HepG2 (cell line): ENCODE data around the gene ZNF680. TPM values are rescaled to one million over a fixed set of nuclear protein-coding genes. Genes with fewer than 3 reads are reported as not detected.

Experiments used
- AKAP8 ChIP-seq: sonication (generic); formaldehyde crosslinking; IDR thresholded peaks from 2 replicates; pipeline ENCODE4 v1.5.1; 2020; ENCODE audit warnings: mild to moderate bottlenecking, missing genetic modification reagents
- ASH2L ChIP-seq: fragments of 300-600, 200-600 bp; sonication (generic); IDR thresholded peaks from 2 replicates; pipeline ENCODE4 v1.7.0; 2017; ENCODE audit warnings: low read depth, mild to moderate bottlenecking, moderate library complexity, mixed read lengths, low read length; ENCODE audit not compliant: insufficient read length
- CCAR2 ChIP-seq: fragments of 200-400 bp; formaldehyde crosslinking; optimal IDR thresholded peaks from 2 replicates; pipeline ENCODE3; 2018; ENCODE audit warnings: low read depth, mild to moderate bottlenecking, low read length, moderate library complexity
- CENPX ChIP-seq: sonication (generic); formaldehyde crosslinking; IDR thresholded peaks from 2 replicates; pipeline ENCODE4 v1.9.0; 2021; ENCODE audit warnings: mild to moderate bottlenecking, missing genetic modification reagents, moderate library complexity
- DR1 ChIP-seq: sonication (generic); formaldehyde crosslinking; IDR thresholded peaks from 2 replicates; pipeline ENCODE4 v1.8.0; 2021; ENCODE audit warnings: mild to moderate bottlenecking, missing genetic modification reagents, inconsistent platforms
- FLYWCH1 ChIP-seq: sonication (generic); formaldehyde crosslinking; IDR thresholded peaks from 2 replicates; pipeline ENCODE4 v1.8.1; 2023; ENCODE audit warnings: mild to moderate bottlenecking, missing genetic modification reagents
- GATAD2A ChIP-seq: IDR thresholded peaks from 2 replicates; pipeline ENCODE4 v1.6.1; 2016
- ISL2 ChIP-seq: sonication (generic); formaldehyde crosslinking; IDR thresholded peaks from 2 replicates; pipeline ENCODE4 v1.5.0; 2020; ENCODE audit warnings: missing genetic modification reagents
- KAT7 ChIP-seq: IDR thresholded peaks from 2 replicates; pipeline ENCODE4 v1.6.1; 2018; ENCODE audit warnings: borderline replicate concordance, missing compliant biosample characterization
- KDM5B ChIP-seq: sonication (generic); formaldehyde crosslinking; IDR thresholded peaks from 2 replicates; pipeline ENCODE4 v1.4.0; 2020; ENCODE audit warnings: missing genetic modification reagents, mild to moderate bottlenecking, borderline replicate concordance
- MED13 ChIP-seq: sonication (generic); formaldehyde crosslinking; IDR thresholded peaks from 2 replicates; pipeline ENCODE4 v1.5.0; 2020; ENCODE audit warnings: missing genetic modification reagents
- NR2C2 ChIP-seq: sonication (generic); formaldehyde crosslinking; IDR thresholded peaks from 2 replicates; pipeline ENCODE4 v1.4.0; 2020; ENCODE audit warnings: missing genetic modification reagents, mild to moderate bottlenecking, moderate library complexity, borderline replicate concordance
- PAX8 ChIP-seq: sonication (generic); formaldehyde crosslinking; IDR thresholded peaks from 2 replicates; pipeline ENCODE4 v1.8.0; 2022; ENCODE audit warnings: mild to moderate bottlenecking, missing genetic modification reagents, borderline replicate concordance
- PITX1 ChIP-seq: sonication (generic); formaldehyde crosslinking; IDR thresholded peaks from 2 replicates; pipeline ENCODE4 v1.5.1; 2020; ENCODE audit warnings: mild to moderate bottlenecking, missing genetic modification reagents
- PTBP1 ChIP-seq: fragments of 200-400 bp; formaldehyde crosslinking; IDR thresholded peaks from 2 replicates; pipeline ENCODE4 v1.6.1; 2018; ENCODE audit warnings: low read length, low read depth; ENCODE audit not compliant: poor library complexity, severe bottlenecking
- SAFB2 ChIP-seq: sonication (generic); formaldehyde crosslinking; IDR thresholded peaks from 2 replicates; pipeline ENCODE4 v1.5.1; 2020; ENCODE audit warnings: missing genetic modification reagents, low read depth, mild to moderate bottlenecking, borderline replicate concordance
- TAF15 ChIP-seq: fragments of 200-400 bp; formaldehyde crosslinking; IDR thresholded peaks from one replicate; pipeline ENCODE4 v1.6.1; 2018; ENCODE audit warnings: mild to moderate bottlenecking, low read depth, low read length; ENCODE audit not compliant: poor library complexity, severe bottlenecking
- XRCC5 ChIP-seq: fragments of 200-400 bp; formaldehyde crosslinking; optimal IDR thresholded peaks from 2 replicates; pipeline ENCODE3; 2017; ENCODE audit warnings: mild to moderate bottlenecking, low read length
- ZNF460 ChIP-seq: sonication (generic); formaldehyde crosslinking; IDR thresholded peaks from 2 replicates; pipeline ENCODE4 v1.5.1; 2020; ENCODE audit warnings: missing genetic modification reagents, mild to moderate bottlenecking, borderline replicate concordance
- ZNF484 ChIP-seq: sonication (generic); formaldehyde crosslinking; IDR thresholded peaks from 2 replicates; pipeline ENCODE4 v1.5.1; 2020; ENCODE audit warnings: mild to moderate bottlenecking, low read depth, missing genetic modification reagents, borderline replicate concordance
- ZNF510 ChIP-seq: sonication (generic); formaldehyde crosslinking; IDR thresholded peaks from 2 replicates; pipeline ENCODE4 v1.4.0; 2020; ENCODE audit warnings: low read depth, mild to moderate bottlenecking, missing genetic modification reagents
- ZNF564 ChIP-seq: sonication (generic); formaldehyde crosslinking; IDR thresholded peaks from 2 replicates; pipeline ENCODE4 v1.8.1; 2023; ENCODE audit warnings: mild to moderate bottlenecking, missing genetic modification reagents
- ZNF619 ChIP-seq: sonication (generic); formaldehyde crosslinking; IDR thresholded peaks from 2 replicates; pipeline ENCODE4 v1.4.0; 2020; ENCODE audit warnings: mild to moderate bottlenecking, missing genetic modification reagents
- ZNF670 ChIP-seq: sonication (generic); formaldehyde crosslinking; IDR thresholded peaks from 2 replicates; pipeline ENCODE4 v1.8.0; 2022; ENCODE audit warnings: mild to moderate bottlenecking, missing genetic modification reagents, borderline replicate concordance
- polyA plus RNA-seq, 8 experiments: library from polyadenylated mRNA; depleted of rRNA in 3 of 8; stranded (reverse) in 7 of 8; unstranded in 1 of 8; fragments of >200 nt; fragmentation: Illumina TruSeq in 4 of 8; extraction: Trizol in 4 of 8; gene quantifications; 2 replicates each; pipeline versions ENCODE4 v1.2.1 to v1.2.3, GENCODE V29; 2011 to 2016; ENCODE audit warnings: low read depth in 4 of 8, missing spikeins in 1 of 8, mixed read lengths in 1 of 8; ENCODE audit not compliant: insufficient read depth in 1 of 8
- total RNA-seq, 5 experiments: library from RNA; depleted of rRNA; stranded (reverse); fragments of >200 nt; fragmentation: Illumina TruSeq; extraction: Trizol; gene quantifications; 2 replicates each; pipeline ENCODE4 v1.2.3, GENCODE V29; 2016; ENCODE audit warnings: low read depth in 1 of 5
- TF ChIP-seq, protein P1 (sequence below): sonication (generic); formaldehyde crosslinking; IDR thresholded peaks from 2 replicates; pipeline ENCODE4 v1.4.0; 2020; ENCODE audit warnings: mild to moderate bottlenecking, missing genetic modification reagents
- TF ChIP-seq, protein P2 (sequence below): sonication (generic); formaldehyde crosslinking; IDR thresholded peaks from 2 replicates; pipeline ENCODE4 v1.4.0; 2020; ENCODE audit warnings: missing genetic modification reagents, borderline replicate concordance
- TF ChIP-seq, protein P3 (sequence below): sonication (generic); formaldehyde crosslinking; IDR thresholded peaks from 2 replicates; pipeline ENCODE4 v1.4.0; 2020; ENCODE audit warnings: missing genetic modification reagents

ZNF680 gene
- total and polyA plus RNA-seq, 2 of the 13 experiments (the other 11 are each of a cell fraction or from before 2014, with no cell fraction given), result 2.1 to 12.4 TPM

DNA sequence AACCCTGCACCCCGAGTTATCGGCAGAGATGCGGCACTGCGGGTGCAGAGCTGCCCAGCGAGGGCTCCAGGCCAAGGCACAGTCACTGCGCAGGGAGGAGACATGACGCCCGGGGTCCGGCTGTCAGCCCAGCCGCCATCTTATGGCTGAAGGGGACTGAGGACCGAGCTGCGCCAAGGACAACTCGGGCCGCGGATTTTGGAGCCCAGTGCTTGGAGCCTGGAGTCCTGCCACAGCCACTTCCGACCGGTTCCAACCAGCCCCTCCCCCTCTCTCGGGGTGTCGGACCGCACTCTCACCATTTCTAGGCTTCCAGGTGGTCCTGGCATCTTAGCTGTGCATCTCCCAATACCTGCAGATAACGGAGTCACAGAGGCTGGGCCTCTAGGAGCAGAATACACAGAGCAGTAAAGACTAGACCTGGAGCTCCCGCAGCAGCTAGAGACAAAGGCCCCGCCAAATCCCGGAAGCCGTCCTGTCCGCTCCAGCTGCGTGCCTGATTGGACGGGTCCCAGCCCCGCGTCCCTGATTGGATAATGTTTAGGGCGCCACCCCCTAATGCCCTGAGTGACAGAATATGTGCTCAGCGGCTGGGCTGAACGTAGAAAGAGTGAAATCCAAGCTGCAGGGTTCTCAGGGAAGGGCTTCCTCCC, at the start of gene ZNF680 (continued):
- TF ChIP-seq PITX1 (CRISPR knock-in tag), result 0 out of 2 replicates have a peak, but pooled peaks have one; percentile 16
- TF ChIP-seq KDM5B (CRISPR knock-in tag), result peak; percentile 57; the same call in 1 of the 2 replicates
- TF ChIP-seq, protein P1, sequence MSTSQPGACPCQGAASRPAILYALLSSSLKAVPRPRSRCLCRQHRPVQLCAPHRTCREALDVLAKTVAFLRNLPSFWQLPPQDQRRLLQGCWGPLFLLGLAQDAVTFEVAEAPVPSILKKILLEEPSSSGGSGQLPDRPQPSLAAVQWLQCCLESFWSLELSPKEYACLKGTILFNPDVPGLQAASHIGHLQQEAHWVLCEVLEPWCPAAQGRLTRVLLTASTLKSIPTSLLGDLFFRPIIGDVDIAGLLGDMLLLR, result no peak
- peak; percentile 81 for TF ChIP-seq ASH2L
- no peak for TF ChIP-seq CCAR2
- no peak for TF ChIP-seq CENPX (CRISPR knock-in tag)
- no peak for TF ChIP-seq ZNF460 (CRISPR knock-in tag)
- no peak for TF ChIP-seq TAF15
- TF ChIP-seq, protein P2, sequence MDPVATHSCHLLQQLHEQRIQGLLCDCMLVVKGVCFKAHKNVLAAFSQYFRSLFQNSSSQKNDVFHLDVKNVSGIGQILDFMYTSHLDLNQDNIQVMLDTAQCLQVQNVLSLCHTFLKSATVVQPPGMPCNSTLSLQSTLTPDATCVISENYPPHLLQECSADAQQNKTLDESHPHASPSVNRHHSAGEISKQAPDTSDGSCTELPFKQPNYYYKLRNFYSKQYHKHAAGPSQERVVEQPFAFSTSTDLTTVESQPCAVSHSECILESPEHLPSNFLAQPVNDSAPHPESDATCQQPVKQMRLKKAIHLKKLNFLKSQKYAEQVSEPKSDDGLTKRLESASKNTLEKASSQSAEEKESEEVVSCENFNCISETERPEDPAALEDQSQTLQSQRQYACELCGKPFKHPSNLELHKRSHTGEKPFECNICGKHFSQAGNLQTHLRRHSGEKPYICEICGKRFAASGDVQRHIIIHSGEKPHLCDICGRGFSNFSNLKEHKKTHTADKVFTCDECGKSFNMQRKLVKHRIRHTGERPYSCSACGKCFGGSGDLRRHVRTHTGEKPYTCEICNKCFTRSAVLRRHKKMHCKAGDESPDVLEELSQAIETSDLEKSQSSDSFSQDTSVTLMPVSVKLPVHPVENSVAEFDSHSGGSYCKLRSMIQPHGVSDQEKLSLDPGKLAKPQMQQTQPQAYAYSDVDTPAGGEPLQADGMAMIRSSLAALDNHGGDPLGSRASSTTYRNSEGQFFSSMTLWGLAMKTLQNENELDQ (CRISPR knock-in tag), result no peak
- no peak for TF ChIP-seq SAFB2
- no peak for TF ChIP-seq PAX8
- TF ChIP-seq ZNF510 (CRISPR knock-in tag), result no peak
- TF ChIP-seq NR2C2 (CRISPR knock-in tag), result peak; percentile 13; the same call in 1 of the 2 replicates
- peak; percentile 20; the same call in 1 of the 2 replicates for TF ChIP-seq ISL2
- TF ChIP-seq ZNF564 (CRISPR knock-in tag), result 0 out of 2 replicates have a peak, but pooled peaks have one; percentile 36
- TF ChIP-seq MED13 (CRISPR knock-in tag), result 0 out of 2 replicates have a peak, but pooled peaks have one; percentile 50
- TF ChIP-seq KAT7 (CRISPR knock-in tag), result 0 out of 2 replicates have a peak, but pooled peaks have one; percentile 28
- TF ChIP-seq FLYWCH1 (CRISPR knock-in tag), result no peak
- TF ChIP-seq, protein P3, sequence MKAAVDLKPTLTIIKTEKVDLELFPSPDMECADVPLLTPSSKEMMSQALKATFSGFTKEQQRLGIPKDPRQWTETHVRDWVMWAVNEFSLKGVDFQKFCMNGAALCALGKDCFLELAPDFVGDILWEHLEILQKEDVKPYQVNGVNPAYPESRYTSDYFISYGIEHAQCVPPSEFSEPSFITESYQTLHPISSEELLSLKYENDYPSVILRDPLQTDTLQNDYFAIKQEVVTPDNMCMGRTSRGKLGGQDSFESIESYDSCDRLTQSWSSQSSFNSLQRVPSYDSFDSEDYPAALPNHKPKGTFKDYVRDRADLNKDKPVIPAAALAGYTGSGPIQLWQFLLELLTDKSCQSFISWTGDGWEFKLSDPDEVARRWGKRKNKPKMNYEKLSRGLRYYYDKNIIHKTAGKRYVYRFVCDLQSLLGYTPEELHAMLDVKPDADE (CRISPR knock-in tag), result no peak
- no peak; the same call in 1 of the 2 replicates for TF ChIP-seq DR1 (CRISPR knock-in tag)
- no peak for TF ChIP-seq ZNF484 (CRISPR knock-in tag)
- TF ChIP-seq PTBP1, result no peak
- TF ChIP-seq ZNF670, result 0 out of 2 replicates have a peak, but pooled peaks have one; percentile 31
- peak; percentile 75 for TF ChIP-seq XRCC5
- TF ChIP-seq ZNF619 (CRISPR knock-in tag), result no peak
- no peak for TF ChIP-seq AKAP8 (CRISPR knock-in tag)
- TF ChIP-seq GATAD2A (CRISPR knock-in tag), result peak; percentile 33; the same call in 1 of the 2 replicates
